Activated naive CD4-positive, alpha-beta T cell treated with anti-CD3 and anti-CD28 coated beads, Interleukin-2, amount 50 U/mL, for 72 hours (primary cell): ENCODE data around the gene MARCHF11. TPM values are rescaled to one million over a fixed set of nuclear protein-coding genes. Genes with fewer than 3 reads are reported as not detected.

Source experiments
- ATAC-seq, 2 donors: fragments of 150-1000 bp; cut with Tn5 transposase; 2 replicates each; pipeline ENCODE4 v1.10.0; 2021; ENCODE audit warnings: mild to moderate bottlenecking in 2 of 2, moderate library complexity in 2 of 2
- DNase-seq, 2 donors: peaks; one replicate each; pipeline ENCODE4 v3.0.0; 2021 to 2022; ENCODE audit warnings: low spot score in 2 of 2
- H3K27ac Mint-ChIP-seq, 2 donors: one replicate each; pipeline ENCODE4 v1.8.0; 2022; ENCODE audit warnings: mild to moderate bottlenecking in 2 of 2, mixed read lengths in 2 of 2
- H3K36me3 Mint-ChIP-seq, 2 donors: one replicate each; pipeline ENCODE4 v1.8.0; 2022; ENCODE audit warnings: mixed read lengths in 2 of 2
- H3K9me3 Mint-ChIP-seq, 2 donors: one replicate each; pipeline ENCODE4 v1.8.0; 2022; ENCODE audit warnings: mixed read lengths in 2 of 2
- total RNA-seq, 2 donors: library from RNA; stranded (reverse); gene quantifications; one replicate each; pipeline ENCODE4 v1.2.3, GENCODE V29; 2022

The MARCHF11 gene
- total RNA-seq, 2 donors from 2014 or later, result not detected

- peaks cover 3 to 11% of the 10 kb centered on the region in 2 donors for H3K9me3 Mint-ChIP-seq
- peaks cover 0 to 4% of the 10 kb centered on the region in 2 donors for H3K36me3 Mint-ChIP-seq
- no peak overlapping the region for H3K27ac Mint-ChIP-seq
- no peak for ATAC-seq
- DNase-seq, result no peak
Observed at GRCh38 chr5:16140944-16141343, 38.6 kb downstream of the MARCHF11 start.

DNA sequence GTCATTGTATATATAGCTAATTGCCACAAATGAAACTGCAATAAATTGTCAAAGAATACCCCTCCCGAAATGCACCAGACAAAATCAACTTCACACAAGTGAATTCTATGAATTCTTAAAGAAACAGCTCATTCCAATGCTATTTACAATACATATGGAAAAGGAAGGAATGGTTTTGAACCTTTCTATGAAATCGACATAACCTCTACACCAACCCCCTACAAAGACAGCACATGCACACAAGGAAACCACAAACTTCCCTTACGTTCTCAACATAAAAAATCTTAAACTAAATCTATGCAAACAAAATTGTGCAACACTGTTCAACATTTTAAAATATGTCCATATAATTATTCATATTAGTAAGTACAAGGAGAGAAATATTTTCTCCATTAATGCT, 39.2 kb downstream of the MARCHF11 start:
- Mint-ChIP-seq H3K36me3 (peaks cover 0 to 4% of the 10 kb centered on the region in 2 donors), H3K27ac (no peak overlapping the region), H3K9me3 (peaks cover 7 to 11% of the 10 kb centered on the region in 2 donors)
- DNase-seq, result no peak
- ATAC-seq, result no peak

GRCh38 chr5:16137177-16137576, 42.4 kb downstream of the MARCHF11 start:
- no peak for ATAC-seq

GRCh38 chr5:16135506-16135905, 44.1 kb downstream of the MARCHF11 start:
- peaks cover 0 to 4% of the 10 kb centered on the region in 2 donors for H3K36me3 Mint-ChIP-seq

More at GRCh38 chr5:16137177-16137576, 42.4 kb downstream of the MARCHF11 start:
- no peak for DNase-seq
- Mint-ChIP-seq H3K36me3 (peaks cover 0 to 4% of the 10 kb centered on the region in 2 donors), H3K27ac (no peak overlapping the region), H3K9me3 (peaks cover 7 to 11% of the 10 kb centered on the region in 2 donors)

GRCh38 chr5:16135003-16135402, 44.6 kb downstream of the MARCHF11 start:
- DNase-seq (no peak), ATAC-seq (no peak)
- Mint-ChIP-seq H3K36me3 (peaks cover 0 to 4% of the 10 kb centered on the region in 2 donors), H3K27ac (no peak overlapping the region), H3K9me3 (peaks cover 4 to 11% of the 10 kb centered on the region in 2 donors)

More at GRCh38 chr5:16135506-16135905, 44.1 kb downstream of the MARCHF11 start:
- H3K27ac Mint-ChIP-seq, result no peak overlapping the region
- peaks cover 7 to 11% of the 10 kb centered on the region in 2 donors for H3K9me3 Mint-ChIP-seq
- DNase-seq, result no peak
- no peak for ATAC-seq

DNA sequence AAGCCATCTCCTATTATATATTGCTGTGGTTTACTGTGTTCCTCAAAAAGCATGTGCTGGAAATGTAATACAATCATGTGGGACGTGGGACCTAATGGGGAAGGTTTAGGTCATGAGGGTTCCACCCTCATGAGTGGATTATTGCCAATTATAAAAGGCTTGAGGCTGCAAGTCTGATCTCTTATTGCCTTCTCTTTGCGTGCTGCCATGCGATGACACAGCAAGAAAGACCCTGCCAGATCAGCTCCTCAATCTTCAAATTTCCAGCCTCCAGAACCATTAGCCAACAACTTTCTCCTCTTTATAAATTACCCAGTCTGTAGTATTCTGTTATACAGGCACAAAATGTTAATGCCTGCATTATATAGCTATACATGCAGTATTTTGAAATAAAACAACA, 45.4 kb downstream of the MARCHF11 start:
- peaks cover 0 to 4% of the 10 kb centered on the region in 2 donors for H3K36me3 Mint-ChIP-seq
- H3K27ac Mint-ChIP-seq, result no peak overlapping the region
- no peak for DNase-seq
- no peak for ATAC-seq
- H3K9me3 Mint-ChIP-seq, result peaks cover 4 to 11% of the 10 kb centered on the region in 2 donors

DNA sequence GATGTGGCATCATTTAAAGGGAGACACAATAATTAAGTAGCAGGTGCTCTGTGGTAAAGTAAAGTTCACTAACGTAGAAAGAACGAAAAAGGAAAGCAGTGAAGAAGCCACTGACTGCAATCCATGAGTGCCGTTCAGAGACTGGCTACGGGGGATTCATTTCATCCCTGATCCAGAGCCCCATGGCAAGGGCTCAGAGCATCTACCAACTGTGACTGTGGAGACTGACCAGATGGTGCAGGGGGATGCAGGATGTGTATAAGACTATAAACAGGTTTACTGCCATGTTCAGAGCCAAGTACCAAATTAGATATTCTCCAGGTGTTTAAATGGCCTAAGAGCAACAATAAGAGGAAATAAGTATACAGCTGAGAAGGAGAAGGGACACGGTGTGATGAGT, 47.7 kb downstream of the MARCHF11 start:
- Mint-ChIP-seq H3K36me3 (no peaks in the 10 kb centered on the region), H3K27ac (no peak overlapping the region), H3K9me3 (peaks cover 0 to 4% of the 10 kb centered on the region in 2 donors)
- DNase-seq (no peak), ATAC-seq (no peak)

- H3K36me3 Mint-ChIP-seq, result no peaks in the 10 kb centered on the region
- H3K9me3 Mint-ChIP-seq, result peaks cover 0 to 2% of the 10 kb centered on the region in 2 donors
- ATAC-seq (no peak), DNase-seq (no peak)
- no peak overlapping the region for H3K27ac Mint-ChIP-seq
Observed at GRCh38 chr5:16128944-16129343, 50.6 kb downstream of the MARCHF11 start.

- no peaks in the 10 kb centered on the region for H3K36me3 Mint-ChIP-seq
- no peak for DNase-seq
- no peak overlapping the region for H3K27ac Mint-ChIP-seq
- ATAC-seq, result no peak
- H3K9me3 Mint-ChIP-seq, result peaks cover 2 to 4% of the 10 kb centered on the region in 2 donors
Observed at GRCh38 chr5:16127865-16128544, 51.6 kb downstream of the MARCHF11 start.

GRCh38 chr5:16120579-16120978, 59.0 kb downstream of the MARCHF11 start:
- H3K27ac Mint-ChIP-seq, result no peak overlapping the region
- H3K9me3 Mint-ChIP-seq, result peaks cover 16 to 23% of the 10 kb centered on the region in 2 donors
- H3K36me3 Mint-ChIP-seq, result no peaks in the 10 kb centered on the region
- DNase-seq, result no peak
- no peak for ATAC-seq

GRCh38 chr5:16119790-16120189, 59.8 kb downstream of the MARCHF11 start:
- DNase-seq (no peak), ATAC-seq (no peak)
- H3K27ac Mint-ChIP-seq, result no peak overlapping the region
- peaks cover 16 to 23% of the 10 kb centered on the region in 2 donors for H3K9me3 Mint-ChIP-seq
- H3K36me3 Mint-ChIP-seq, result no peaks in the 10 kb centered on the region

DNA sequence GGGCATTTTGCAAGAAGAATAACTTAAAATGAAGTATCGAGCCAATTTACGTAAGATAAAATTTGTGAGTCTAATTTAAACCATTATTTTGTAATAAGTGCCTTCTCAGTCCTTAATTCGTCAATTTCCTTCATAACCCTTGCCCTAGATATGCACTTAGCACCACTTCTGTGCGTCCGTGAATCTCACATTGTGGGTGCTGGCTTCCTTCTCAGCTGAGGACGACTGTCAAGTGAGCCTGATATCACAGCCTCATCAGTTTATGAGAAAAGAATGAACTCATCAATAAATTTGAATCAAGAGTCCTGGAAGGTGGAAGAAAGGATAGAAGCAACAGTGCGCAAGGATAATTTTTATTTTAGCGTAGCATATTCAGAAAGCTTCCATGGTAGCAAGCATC, 64.5 kb downstream of the MARCHF11 start:
- DNase-seq (no peak), ATAC-seq (no peak)
- Mint-ChIP-seq H3K36me3 (no peaks in the 10 kb centered on the region), H3K9me3 (peaks cover 22 to 31% of the 10 kb centered on the region in 2 donors), H3K27ac (no peak overlapping the region)

DNA sequence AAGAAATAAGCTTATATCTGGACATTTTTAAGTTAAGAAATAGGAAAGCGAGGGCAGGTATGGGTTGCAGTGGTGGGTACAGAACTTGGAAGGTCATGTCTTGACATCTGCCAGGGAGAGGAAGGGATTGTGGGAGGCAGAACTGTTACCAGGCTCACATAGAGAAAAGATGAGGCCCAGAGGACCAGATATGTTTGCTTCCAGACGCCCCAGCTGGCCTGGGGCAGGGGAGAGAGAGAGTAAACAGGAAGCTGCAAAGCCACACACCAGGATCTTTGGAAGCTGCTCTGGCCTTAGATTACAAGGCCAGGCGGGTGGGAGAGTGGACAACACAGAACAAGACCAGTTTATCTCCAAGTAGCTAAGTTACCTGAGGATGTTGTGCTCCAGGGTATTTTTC, 71.2 kb downstream of the MARCHF11 start:
- ATAC-seq, result no peak
- no peak overlapping the region for H3K27ac Mint-ChIP-seq
- H3K36me3 Mint-ChIP-seq, result no peaks in the 10 kb centered on the region
- H3K9me3 Mint-ChIP-seq, result peaks cover 11 to 25% of the 10 kb centered on the region in 2 donors
- DNase-seq, result no peak

- DNase-seq (no peak), ATAC-seq (no peak)
- Mint-ChIP-seq H3K36me3 (no peaks in the 10 kb centered on the region), H3K9me3 (peaks cover 0 to 15% of the 10 kb centered on the region in 2 donors), H3K27ac (no peak overlapping the region)
Observed at GRCh38 chr5:16104961-16105360, 74.6 kb downstream of the MARCHF11 start.

GRCh38 chr5:16095612-16096011, 84.0 kb downstream of the MARCHF11 start:
- Mint-ChIP-seq H3K9me3 (peaks cover 0 to 10% of the 10 kb centered on the region in 2 donors), H3K36me3 (no peaks in the 10 kb centered on the region), H3K27ac (no peak overlapping the region)
- ATAC-seq (no peak), DNase-seq (no peak)

GRCh38 chr5:16090270-16090669, 89.3 kb downstream of the MARCHF11 start:
- DNase-seq (no peak), ATAC-seq (no peak)
- no peak overlapping the region for H3K27ac Mint-ChIP-seq
- H3K9me3 Mint-ChIP-seq, result peaks cover 0 to 3% of the 10 kb centered on the region in 2 donors
- H3K36me3 Mint-ChIP-seq, result no peaks in the 10 kb centered on the region

- Mint-ChIP-seq H3K36me3 (no peaks in the 10 kb centered on the region), H3K27ac (no peak overlapping the region), H3K9me3 (peaks cover 0 to 22% of the 10 kb centered on the region in 2 donors)
- no peak for ATAC-seq
- no peak for DNase-seq
Observed at GRCh38 chr5:16082982-16083381, 96.6 kb downstream of the MARCHF11 start.

DNA sequence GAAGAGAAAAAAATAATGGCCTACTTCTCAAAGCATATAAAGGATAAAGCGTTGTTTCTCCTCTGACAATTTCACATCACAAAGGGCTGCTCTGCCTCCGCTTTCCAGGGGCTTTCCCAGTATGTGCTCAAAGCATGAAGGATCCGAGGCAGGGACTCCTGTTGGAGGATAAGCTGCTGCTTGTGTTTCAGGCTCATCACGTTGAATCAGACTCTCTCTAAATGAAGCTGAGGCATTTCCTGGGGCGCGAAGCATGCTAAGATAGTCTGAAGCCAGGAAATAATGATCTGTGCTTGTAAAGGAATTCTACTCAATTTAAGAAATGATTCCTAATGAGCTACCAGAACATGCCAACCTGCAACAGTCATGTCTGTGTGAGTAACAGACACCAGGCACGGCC, 97.5 kb downstream of the MARCHF11 start:
- H3K36me3 Mint-ChIP-seq, result no peaks in the 10 kb centered on the region

More for the DNA sequence above, 97.5 kb downstream of the MARCHF11 start:
- no peak for ATAC-seq
- Mint-ChIP-seq H3K27ac (no peak overlapping the region), H3K9me3 (peaks cover 0 to 21% of the 10 kb centered on the region in 2 donors)
- DNase-seq, result no peak
